Peyer's patch (tissue), 4 donors: ENCODE measurements around the gene GHRH.

ENCODE experiments used
- CTCF ChIP-seq, 6 experiments: fragments of 450-650 bp in 4 of 6; fragments of 200-600 bp in 2 of 6; sonication (generic) in 1 of 6; IDR thresholded peaks; one replicate each; pipeline ENCODE4 v1.5.1; 2017 to 2019; ENCODE audit warnings: antibody characterized with exemption in 6 of 6, mild to moderate bottlenecking in 3 of 6, moderate library complexity in 1 of 6
- POLR2A ChIP-seq, 2 donors: fragments of 450-650 bp; IDR thresholded peaks; one replicate each; pipeline ENCODE4 v1.5.1; 2017; ENCODE audit warnings: antibody characterized with exemption in 2 of 2, mild to moderate bottlenecking in 2 of 2, moderate library complexity in 2 of 2

GRCh38 chr20:37222086-37222485 is 39.5 kb downstream of the GHRH start:
- TF ChIP-seq CTCF (IDR thresholded peaks at IDR 0.05) (no peak), POLR2A (IDR thresholded peaks at IDR 0.05) (no peak)
